GM23338 (cell line): ENCODE results near the gene ESPL1. TPM values are rescaled to one million over a fixed set of nuclear protein-coding genes. Genes with fewer than 3 reads are reported as not detected.

Source experiments
- ATAC-seq: fragments of 200-7000 bp; cut with Tn5 transposase; 3 replicates; pipeline ENCODE4 v1.9.1; 2020
- DNase-seq: peaks from one replicate; pipeline ENCODE4 v3.0.0-alpha.2; 2015; ENCODE audit warnings: low spot score
- H2AFZ ChIP-seq: fragments of 200-600 bp; sonication (generic); 2 replicates; pipeline ENCODE4 v1.8.0; 2016; ENCODE audit warnings: antibody characterized with exemption, mild to moderate bottlenecking, moderate library complexity
- H3F3A ChIP-seq: fragments of 200-600 bp; sonication (generic); replicated peaks from 2 replicates; pipeline ENCODE4 v1.8.0; 2017; ENCODE audit warnings: antibody characterized with exemption, mixed run types, low read depth
- H3K27ac ChIP-seq: fragments of 200-600 bp; sonication (generic); 2 replicates; pipeline ENCODE4 v1.6.1; 2016; ENCODE audit warnings: low read depth
- H3K27me3 ChIP-seq: fragments of 200-600 bp; sonication (generic); 2 replicates; pipeline ENCODE4 v1.8.0; 2016; ENCODE audit warnings: mild to moderate bottlenecking, mixed run types, moderate library complexity; ENCODE audit not compliant: insufficient read depth
- H3K36me3 ChIP-seq: fragments of 200-600 bp; sonication (generic); 2 replicates; pipeline ENCODE4 v1.8.0; 2016; ENCODE audit warnings: mild to moderate bottlenecking; ENCODE audit not compliant: insufficient read depth
- H3K4me1 ChIP-seq: fragments of 200-600 bp; sonication (generic); 2 replicates; pipeline ENCODE4 v1.8.0; 2016; ENCODE audit warnings: mild to moderate bottlenecking, moderate library complexity; ENCODE audit not compliant: insufficient read depth
- H3K4me2 ChIP-seq: fragments of 200-600 bp; sonication (generic); 2 replicates; pipeline ENCODE4 v1.7.1; 2017; ENCODE audit warnings: mixed run types
- H3K4me3 ChIP-seq: fragments of 200-600 bp; sonication (generic); 2 replicates; pipeline ENCODE4 v1.6.1; 2016; ENCODE audit warnings: mixed run types
- H3K79me2 ChIP-seq: fragments of 200-600 bp; sonication (generic); replicated peaks from 2 replicates; pipeline ENCODE4 v1.8.0; 2017; ENCODE audit warnings: mild to moderate bottlenecking; ENCODE audit not compliant: insufficient read depth
- H3K9me2 ChIP-seq: fragments of 200-600 bp; sonication (generic); 2 replicates; pipeline ENCODE4 v1.8.0; 2017; ENCODE audit not compliant: insufficient read depth
- H4K20me1 ChIP-seq: fragments of 200-600 bp; sonication (generic); replicated peaks from 2 replicates; pipeline ENCODE4 v1.8.0; 2017; ENCODE audit warnings: mild to moderate bottlenecking; ENCODE audit not compliant: insufficient read depth
- H3K27ac Mint-ChIP-seq: 2 replicates; pipeline ENCODE4 v1.8.0; 2020; ENCODE audit warnings: inconsistent platforms, mild to moderate bottlenecking, moderate library complexity, mixed read lengths
- H3K27me3 Mint-ChIP-seq: 3 replicates; pipeline ENCODE4 v1.8.0; 2022; ENCODE audit warnings: low read depth, mild to moderate bottlenecking, moderate library complexity, mixed read lengths, inconsistent platforms; ENCODE audit not compliant: insufficient read depth, poor library complexity
- H3K36me3 Mint-ChIP-seq: 3 replicates; pipeline ENCODE4 v1.8.0; 2021; ENCODE audit warnings: low read depth, mild to moderate bottlenecking, inconsistent platforms, moderate library complexity, mixed read lengths
- H3K4me1 Mint-ChIP-seq: 3 replicates; pipeline ENCODE4 v1.8.0; 2020; ENCODE audit warnings: mild to moderate bottlenecking, inconsistent platforms, mixed read lengths
- H3K4me3 Mint-ChIP-seq: 3 replicates; pipeline ENCODE4 v1.8.0; 2021; ENCODE audit warnings: moderate library complexity, mild to moderate bottlenecking, inconsistent platforms, mixed read lengths
- H3K9me3 Mint-ChIP-seq: 3 replicates; pipeline ENCODE4 v1.8.0; 2020; ENCODE audit warnings: moderate library complexity, mild to moderate bottlenecking, inconsistent platforms, mixed read lengths
- CREB1 ChIP-seq: fragments of 250-450 bp; sonication (Bioruptor Pico); IDR thresholded peaks from 2 replicates; pipeline ENCODE4 v1.5.0; 2020; ENCODE audit warnings: low read depth, mild to moderate bottlenecking, moderate library complexity
- EZH2 ChIP-seq: fragments of 200-600 bp; sonication (generic); IDR thresholded peaks from one replicate; pipeline ENCODE4 v1.8.0; 2017; ENCODE audit warnings: antibody characterized with exemption, mild to moderate bottlenecking, low read depth; ENCODE audit not compliant: unreplicated experiment
- EZH2phosphoT487 ChIP-seq: fragments of 200-600 bp; sonication (generic); IDR thresholded peaks from one replicate; pipeline ENCODE4 v1.8.1; 2018; ENCODE audit warnings: antibody characterized with exemption; ENCODE audit not compliant: unreplicated experiment
- NANOG ChIP-seq: IDR thresholded peaks from 2 replicates; pipeline ENCODE4 v1.6.1; 2016; ENCODE audit warnings: antibody characterized with exemption, borderline replicate concordance
- ZNF462 ChIP-seq: fragments of 250-450 bp; sonication (Bioruptor Pico); IDR thresholded peaks from 2 replicates; pipeline ENCODE4 v1.5.0; 2020; ENCODE audit warnings: mild to moderate bottlenecking, moderate library complexity
- polyA plus RNA-seq: library from polyadenylated mRNA; unstranded; fragments of >200 nt; fragmentation: Nextera tagmentation; extraction: Ambion mirVana; gene quantifications from 2 replicates; pipeline ENCODE4 v1.2.1, GENCODE V29; 2016
- total RNA-seq: library from RNA; depleted of rRNA; stranded (reverse); fragments of >200 nt; shearing (Covaris generic); gene quantifications from 2 replicates; pipeline ENCODE4 v1.2.3, GENCODE V29; 2014

The ESPL1 gene
- total and polyA plus RNA-seq, 2 experiments from 2014 or later, result 13.2 to 56.5 TPM

- TF ChIP-seq ZNF462 (CRISPR knock-in tag) (no peak), CREB1 (CRISPR knock-in tag) (no peak)
Measured at GRCh38 chr12:53227836-53228235, 40.3 kb upstream of the ESPL1 start (continued).

- Histone ChIP-seq H2AFZ (no peak overlapping the region), H3K4me3 (peak overlapping the region; percentile 21; the same call in 1 of the 2 replicates), H4K20me1 (no peaks in the 10 kb centered on the region), H3F3A (peaks cover 12% of the 10 kb centered on the region; the same call in 1 of the 2 replicates), H3K36me3 (no peaks in the 10 kb centered on the region), H3K9me2 (no peaks in the 10 kb centered on the region), H3K27me3 (no peaks in the 10 kb centered on the region), H3K27ac (no peak overlapping the region), H3K4me1 (peaks cover 64% of the 10 kb centered on the region), H3K79me2 (peaks cover 4% of the 10 kb centered on the region; the same call in 1 of the 2 replicates), H3K4me2 (peak overlapping the region; percentile 66; the same call in 1 of the 2 replicates)
- H3K27ac Mint-ChIP-seq, result no peak overlapping the region
- no peak for ATAC-seq
- H3K27me3 Mint-ChIP-seq, result peaks cover 29% of the 10 kb centered on the region
- peak; percentile 24 for DNase-seq
- TF ChIP-seq NANOG (no peak), ZNF462 (CRISPR knock-in tag) (no peak), EZH2phosphoT487 (no peak), EZH2 (no peak)
- no peak overlapping the region; the same call in 2 of the 3 replicates for H3K4me3 Mint-ChIP-seq
- no peaks in the 10 kb centered on the region for H3K9me3 Mint-ChIP-seq
- peaks cover 64% of the 10 kb centered on the region for H3K4me1 Mint-ChIP-seq
- peaks cover 5% of the 10 kb centered on the region for H3K36me3 Mint-ChIP-seq
Measured at GRCh38 chr12:53229454-53229853, 38.6 kb upstream of the ESPL1 start.
